Panc1 (cell line): ENCODE data around the gene ZC2HC1B. TPM values are rescaled to one million over a fixed set of nuclear protein-coding genes. Genes with fewer than 3 reads are reported as not detected.

Experiments
- ATAC-seq: fragments of 200-7000 bp; cut with Tn5 transposase; 2 replicates; pipeline ENCODE4 v1.9.1; 2020; ENCODE audit warnings: mild to moderate bottlenecking, moderate library complexity
- BruUV-seq: library from RNA; stranded (reverse); fragments of 400-500 nt; replicated peaks from 2 replicates; lab custom pipeline; 2021; lab: Mats Ljungman, UMichigan
- CTCF ChIA-PET: fragments of 300-600 bp; sonication (Branson Sonifier 250); formaldehyde crosslinking; loops from one replicate; lab custom pipeline; 2022; ENCODE audit warnings: antibody characterized with exemption; lab: Charles Lee
- POLR2A ChIA-PET: fragments of 300-600 bp; sonication (Branson Sonifier 250); formaldehyde crosslinking; loops from one replicate; lab custom pipeline; 2022; ENCODE audit warnings: antibody characterized with exemption; lab: Charles Lee
- DNase-seq: peaks from one replicate; pipeline ENCODE4 v3.0.0-alpha.2; 2010; ENCODE audit warnings: low read depth, low spot score
- H3K27ac ChIP-seq: 2 replicates; pipeline ENCODE4 v1.5.1; 2011; ENCODE audit warnings: mild to moderate bottlenecking, low read length, inconsistent platforms
- H3K27me3 ChIP-seq: fragments of 200-500 bp; sonication (Bioruptor generic); 2 replicates; pipeline ENCODE4 v1.6.0; 2014; ENCODE audit warnings: low read length, inconsistent platforms; ENCODE audit not compliant: control insufficient read depth, insufficient read depth
- H3K36me3 ChIP-seq: fragments of 200-500 bp; sonication (Bioruptor generic); 2 replicates; pipeline ENCODE4 v1.5.1; 2014; ENCODE audit warnings: inconsistent platforms, mild to moderate bottlenecking, low read length, moderate library complexity; ENCODE audit not compliant: control insufficient read depth, insufficient read depth
- H3K4me1 ChIP-seq: 2 replicates; pipeline ENCODE4 v1.5.1; 2011; ENCODE audit warnings: inconsistent platforms, mild to moderate bottlenecking, low read length, moderate library complexity; ENCODE audit not compliant: control insufficient read depth, insufficient read depth
- H3K4me3 ChIP-seq, 2 experiments: 2 replicates each; pipeline ENCODE4 v1.5.1; 2011 to 2012; ENCODE audit warnings: low read depth in 2 of 2, low read length in 2 of 2, mild to moderate bottlenecking in 2 of 2, inconsistent platforms in 1 of 2, moderate library complexity in 1 of 2
- H3K9me3 ChIP-seq: fragments of 200-500 bp; sonication (Bioruptor generic); 2 replicates; pipeline ENCODE4 v1.5.1; 2014; ENCODE audit warnings: low read depth, mild to moderate bottlenecking, inconsistent platforms, low read length, moderate library complexity; ENCODE audit not compliant: control insufficient read depth, insufficient read depth
- CTCF ChIP-seq: fragments of 450-650 bp; IDR thresholded peaks from 2 replicates; pipeline ENCODE4 v1.5.1; 2017; ENCODE audit warnings: mild to moderate bottlenecking
- POLR2AphosphoS5 ChIP-seq: IDR thresholded peaks from 2 replicates; pipeline ENCODE4 v1.6.1; 2012; ENCODE audit warnings: mild to moderate bottlenecking, low read depth, low read length, moderate library complexity
- REST ChIP-seq, 2 experiments: IDR thresholded peaks; 2 replicates each; pipeline ENCODE4 v1.6.1; 2011 to 2012; ENCODE audit warnings: low read depth in 2 of 2, control low read depth in 1 of 2, low read length in 1 of 2, mild to moderate bottlenecking in 1 of 2, moderate library complexity in 1 of 2; ENCODE audit not compliant: insufficient read depth in 1 of 2
- SIN3A ChIP-seq: IDR thresholded peaks from 2 replicates; pipeline ENCODE4 v1.6.1; 2012; ENCODE audit warnings: low read depth, mild to moderate bottlenecking, low read length, moderate library complexity, borderline replicate concordance; ENCODE audit not compliant: insufficient read depth
- TCF7L2 ChIP-seq: IDR thresholded peaks from 2 replicates; pipeline ENCODE4 v1.6.1; 2011; ENCODE audit warnings: mild to moderate bottlenecking, low read depth, low read length, inconsistent platforms
- in situ Hi-C: cut with HindIII; loops from 2 replicates; pipeline ENCODE4 v1.10.0; 2016; ENCODE audit warnings: low sequenced_read_pairs, low pct_unique_long_range_greater_than_20kb
- intact Hi-C: fragments of 100-400 bp; cut with micrococcal nuclease; formaldehyde crosslinking; loops from one replicate; pipeline ENCODE4 v1.10.0; 2022; ENCODE audit not compliant: unreplicated experiment
- total RNA-seq: library from RNA; stranded (reverse); gene quantifications from one replicate; pipeline ENCODE4 v1.2.1, GENCODE V29; 2021; ENCODE audit not compliant: unreplicated experiment

Gene ZC2HC1B
- total RNA-seq, 1 experiment from 2014 or later: not detected

GRCh38 chr6:143970456-143971218, 106.4 kb downstream of the ZC2HC1B start:
- POLR2A ChIA-PET: no interaction called here
- no peaks in the 10 kb centered on the region for H3K9me3 ChIP-seq
- CTCF ChIA-PET: no interaction called here

More at GRCh38 chr6:143970456-143971218, 106.4 kb downstream of the ZC2HC1B start:
- no peak for ATAC-seq
- H3K4me3 ChIP-seq: no peak overlapping the region
- no peak for DNase-seq
- in situ Hi-C loops: no loop called here
- BruUV-seq: no TSS peak
- intact Hi-C loops: no loop called here
- no peaks in the 10 kb centered on the region; the same call in 1 of the 2 replicates for H3K27me3 ChIP-seq
- no peaks in the 10 kb centered on the region; the same call in 1 of the 2 replicates for H3K4me1 ChIP-seq
- no peak for TF ChIP-seq SIN3A
- TF ChIP-seq REST (IDR thresholded peaks at IDR 0.05; ENCODE audit: insufficient read depth in 1 of 2, low read depth in 2 of 2, low read length in 1 of 2): no peak
- TF ChIP-seq TCF7L2: no peak
- no peak for TF ChIP-seq CTCF
- no peak for TF ChIP-seq POLR2AphosphoS5
- H3K27ac ChIP-seq: no peak overlapping the region
- H3K36me3 ChIP-seq: no peaks in the 10 kb centered on the region
